ENCODE results near the gene CEP104. TPM values are rescaled to one million over a fixed set of nuclear protein-coding genes. Genes with fewer than 3 reads are reported as not detected.

The CEP104 gene
- total RNA-seq, 6 experiments from 2014 or later = 16.7 to 36.4 (median 26.6) TPM

DNA sequence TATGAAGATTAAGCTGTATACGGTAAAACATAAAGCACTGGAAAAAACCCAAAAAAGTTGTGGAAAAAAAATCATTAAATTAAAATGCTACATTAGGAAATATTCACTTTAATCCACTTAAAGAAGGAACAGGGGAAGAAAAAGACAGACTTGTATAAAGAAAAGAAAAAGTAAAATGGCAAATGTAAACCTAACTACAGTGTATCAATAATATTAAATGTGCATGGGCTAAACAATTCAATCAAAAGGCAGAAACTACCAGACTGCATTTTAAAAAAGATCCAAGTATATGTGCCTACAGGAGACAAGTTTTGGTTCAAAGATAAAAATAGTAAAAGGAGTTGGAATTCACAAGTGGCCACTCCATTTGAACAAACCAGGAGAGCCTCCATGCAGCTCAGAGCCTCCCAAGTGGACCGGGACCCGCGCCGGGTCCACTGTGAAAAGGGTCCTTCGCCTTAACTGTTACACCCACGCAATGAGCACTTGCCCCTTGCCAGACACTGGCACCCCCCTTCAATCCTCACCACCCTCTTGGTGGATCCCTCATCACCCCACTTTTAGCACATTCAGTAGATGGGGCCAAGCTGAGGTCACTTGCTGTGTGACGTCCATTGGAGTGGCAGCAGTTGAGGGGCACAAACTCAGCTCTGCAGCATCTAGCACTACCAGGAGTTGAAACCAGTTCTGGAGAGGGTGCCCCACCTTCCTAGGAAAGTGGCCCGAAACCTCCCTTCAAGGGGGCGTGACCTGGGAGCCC lies 42.2 kb upstream of the CEP104 start:
- peaks cover 0 to 32% (median 17%) of the 10 kb centered on the region in 4 donors for H3K4me1 ChIP-seq
- H3K4me3 ChIP-seq = peak overlapping the region; percentile 88 to 99 (median 97)
- H3K9me3 ChIP-seq = no peaks in the 10 kb centered on the region
- peak overlapping the region; percentile 94 to 99 (median 95) for H3K27ac ChIP-seq
- H3K27me3 ChIP-seq = no peaks in the 10 kb centered on the region
- no peak for DNase-seq
- H3K36me3 ChIP-seq = no peaks in the 10 kb centered on the region
- intact Hi-C loops (cut with DNase I) = loop anchor here in 1 of 2 donors (5.0 kb wide), 1 partner anchor 42 kb away; the partner anchor contains the start of genes CEP104 and DFFB
- ATAC-seq = no peak
- TF ChIP-seq, protein P1, sequence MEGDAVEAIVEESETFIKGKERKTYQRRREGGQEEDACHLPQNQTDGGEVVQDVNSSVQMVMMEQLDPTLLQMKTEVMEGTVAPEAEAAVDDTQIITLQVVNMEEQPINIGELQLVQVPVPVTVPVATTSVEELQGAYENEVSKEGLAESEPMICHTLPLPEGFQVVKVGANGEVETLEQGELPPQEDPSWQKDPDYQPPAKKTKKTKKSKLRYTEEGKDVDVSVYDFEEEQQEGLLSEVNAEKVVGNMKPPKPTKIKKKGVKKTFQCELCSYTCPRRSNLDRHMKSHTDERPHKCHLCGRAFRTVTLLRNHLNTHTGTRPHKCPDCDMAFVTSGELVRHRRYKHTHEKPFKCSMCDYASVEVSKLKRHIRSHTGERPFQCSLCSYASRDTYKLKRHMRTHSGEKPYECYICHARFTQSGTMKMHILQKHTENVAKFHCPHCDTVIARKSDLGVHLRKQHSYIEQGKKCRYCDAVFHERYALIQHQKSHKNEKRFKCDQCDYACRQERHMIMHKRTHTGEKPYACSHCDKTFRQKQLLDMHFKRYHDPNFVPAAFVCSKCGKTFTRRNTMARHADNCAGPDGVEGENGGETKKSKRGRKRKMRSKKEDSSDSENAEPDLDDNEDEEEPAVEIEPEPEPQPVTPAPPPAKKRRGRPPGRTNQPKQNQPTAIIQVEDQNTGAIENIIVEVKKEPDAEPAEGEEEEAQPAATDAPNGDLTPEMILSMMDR (IDR thresholded peaks at IDR 0.05) = no peak
- no peak for TF ChIP-seq POLR2A (IDR thresholded peaks at IDR 0.05)
- WGBS (ENCODE audit: insufficient coverage, low coverage, low lambda C conversion rate, missing lambda C conversion rate) = 56% methylated on average over 5 of the region's 10 CpGs

DNA sequence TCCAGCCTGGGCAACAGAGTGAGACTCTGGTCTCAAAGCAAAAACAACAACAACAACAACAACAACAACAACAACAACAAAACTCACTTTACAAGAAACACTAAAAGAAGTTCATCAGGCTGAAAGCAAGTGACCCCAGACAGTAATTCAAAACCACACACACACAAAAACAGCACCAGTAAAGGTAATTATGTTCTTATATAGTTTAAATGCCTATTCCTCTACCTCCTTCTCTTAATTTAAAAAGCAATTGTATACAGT lies 41.4 kb upstream of the CEP104 start:
- DNase-seq = no peak
- no peak overlapping the region for H3K27ac ChIP-seq
- no peaks in the 10 kb centered on the region for H3K36me3 ChIP-seq
- no peak for ATAC-seq
- H3K9me3 ChIP-seq = no peaks in the 10 kb centered on the region
- TF ChIP-seq, protein P1 (IDR thresholded peaks at IDR 0.05) = no peak
- no peak for TF ChIP-seq POLR2A (IDR thresholded peaks at IDR 0.05)
- H3K4me1 ChIP-seq = peaks cover 0 to 26% (median 14%) of the 10 kb centered on the region in 4 donors
- H3K27me3 ChIP-seq = no peaks in the 10 kb centered on the region
- no peak overlapping the region for H3K4me3 ChIP-seq
- intact Hi-C loops (cut with DNase I) = loop anchor here in 1 of 2 donors (5.0 kb wide), 1 partner anchor 41 kb away; the partner anchor contains the start of genes CEP104 and DFFB

DNA sequence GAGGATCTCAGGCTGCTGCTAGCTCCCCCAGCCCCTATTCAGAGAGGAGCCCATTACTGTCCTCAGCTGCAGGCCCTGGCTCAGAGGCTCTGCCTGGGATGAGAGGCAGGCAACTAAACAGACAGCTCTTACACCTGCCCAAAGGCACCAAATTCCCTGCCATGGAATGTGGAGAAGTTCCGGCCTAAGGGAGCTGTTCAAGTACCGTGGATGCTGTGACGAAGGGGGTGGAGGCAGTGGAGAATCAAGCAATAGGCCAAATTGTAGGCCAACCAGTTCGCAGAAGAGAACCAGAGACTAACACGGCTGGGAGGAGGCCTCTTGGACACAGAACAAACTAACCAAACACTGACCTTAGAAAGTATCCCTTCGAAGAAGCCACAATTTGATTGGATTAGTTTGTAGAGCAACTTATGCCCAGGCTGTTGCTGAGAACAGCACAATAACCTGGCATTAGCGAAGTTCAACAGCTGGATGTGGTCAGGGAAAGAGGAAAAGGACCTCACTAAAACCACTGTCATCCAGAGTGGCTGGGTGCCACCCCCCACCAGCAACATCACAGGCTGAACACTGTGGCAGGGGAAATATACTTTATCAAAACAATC lies 39.5 kb upstream of the CEP104 start:
- H3K27ac ChIP-seq = no peak overlapping the region
- H3K4me1 ChIP-seq = peaks cover 0 to 8% (median 3%) of the 10 kb centered on the region in 4 donors
- no peak for TF ChIP-seq POLR2A (IDR thresholded peaks at IDR 0.05)
- TF ChIP-seq, protein P1 (IDR thresholded peaks at IDR 0.05) = no peak
- no peaks in the 10 kb centered on the region for H3K27me3 ChIP-seq
- peaks cover 0 to under 1% (median 0%) of the 10 kb centered on the region in 4 donors for H3K36me3 ChIP-seq
- H3K4me3 ChIP-seq = no peak overlapping the region
- H3K9me3 ChIP-seq = no peaks in the 10 kb centered on the region
- intact Hi-C loops (cut with DNase I) = loop anchor here in 1 of 2 donors (5.0 kb wide), 1 partner anchor 39 kb away; the partner anchor contains the start of genes CEP104 and DFFB
- peak in 1 of 3 donors; percentile 15 for DNase-seq
- ATAC-seq = no peak
- 89% methylated on average over 4 of the region's 7 CpGs for WGBS (ENCODE audit: insufficient coverage, low coverage, low lambda C conversion rate, missing lambda C conversion rate)

DNA sequence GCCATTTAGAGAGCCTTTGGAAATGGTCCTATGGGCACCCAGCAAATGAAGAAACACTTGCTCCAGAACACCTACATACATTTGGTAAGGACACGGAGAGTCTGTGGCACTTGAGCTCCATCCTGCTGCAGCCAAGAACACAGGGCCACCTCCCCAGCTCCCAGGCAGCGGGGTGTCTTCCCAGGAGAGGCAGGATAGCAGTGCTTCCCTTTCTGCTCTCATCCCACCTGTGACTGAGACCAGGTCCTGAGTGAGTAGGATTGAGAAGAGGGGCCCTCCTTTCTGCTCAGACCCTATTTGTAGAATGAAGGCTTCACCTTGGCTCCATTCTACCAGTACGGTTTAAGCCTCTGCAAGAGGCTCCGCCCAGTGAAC lies 38.9 kb upstream of the CEP104 start:
- intact Hi-C loops (cut with DNase I) = loop anchor here in 1 of 2 donors (5.0 kb wide), 1 partner anchor 39 kb away; the partner anchor contains the start of genes CEP104 and DFFB
- DNase-seq (peak in 1 of 3 donors; percentile 23), ATAC-seq (no peak)
- 100% methylated on average over 2 of the region's 4 CpGs for WGBS (ENCODE audit: insufficient coverage, low coverage, low lambda C conversion rate, missing lambda C conversion rate)
- Histone ChIP-seq H3K4me1 (peaks cover 0 to 6% (median 2%) of the 10 kb centered on the region in 4 donors), H3K4me3 (no peak overlapping the region), H3K27ac (no peak overlapping the region), H3K36me3 (peaks cover 0 to 5% (median 2%) of the 10 kb centered on the region in 4 donors), H3K27me3 (no peaks in the 10 kb centered on the region), H3K9me3 (no peaks in the 10 kb centered on the region)
- TF ChIP-seq, protein P1 (IDR thresholded peaks at IDR 0.05) = no peak
- TF ChIP-seq POLR2A (IDR thresholded peaks at IDR 0.05) = no peak
